ENCODE measurements around the gene TEX47. TPM values are rescaled to one million over a fixed set of nuclear protein-coding genes. Genes with fewer than 3 reads are reported as not detected.

The TEX47 gene
- total RNA-seq, 1 donor from 2014 or later: not detected

- Histone ChIP-seq H4K20me1 (ENCODE audit: insufficient read depth, low read length) (no peaks in the 10 kb centered on the region), H3K9ac (ENCODE audit: low read length) (no peak overlapping the region), H3K4me2 (ENCODE audit: low read length) (no peak overlapping the region), H3K9me3 (ENCODE audit: insufficient read depth, low read depth, low read length) (no peaks in the 10 kb centered on the region), H2AFZ (ENCODE audit: low read depth, low read length) (no peak overlapping the region), H3K4me1 (ENCODE audit: insufficient read depth, low read length) (no peaks in the 10 kb centered on the region), H3K27ac (ENCODE audit: low read depth, low read length) (no peak overlapping the region), H3K4me3 (ENCODE audit: insufficient read depth, low read depth, low read length) (no peak overlapping the region), H3K27me3 (ENCODE audit: insufficient read depth, low read length) (no peaks in the 10 kb centered on the region), H3K36me3 (ENCODE audit: insufficient read depth, low read length) (no peaks in the 10 kb centered on the region), H3K79me2 (ENCODE audit: insufficient read depth, low read length) (no peaks in the 10 kb centered on the region)
- no peak for DNase-seq (ENCODE audit: low read depth)
- no peak for FAIRE-seq
- no peak overlapping the region for H3K4me3 Mint-ChIP-seq (ENCODE audit: unreplicated experiment)
- H3K4me1 Mint-ChIP-seq (ENCODE audit: low read depth, unreplicated experiment): peaks cover 3% of the 10 kb centered on the region
- H3K27me3 Mint-ChIP-seq (ENCODE audit: low read depth, unreplicated experiment): no peaks in the 10 kb centered on the region
- H3K27ac Mint-ChIP-seq (ENCODE audit: unreplicated experiment): no peak overlapping the region
- TF ChIP-seq EZH2 (IDR thresholded peaks at IDR 0.05; ENCODE audit: insufficient read depth, low read length): no peak
- no peak for TF ChIP-seq CTCF (IDR thresholded peaks at IDR 0.05; ENCODE audit: insufficient read depth, low read depth, low read length)
- H3K36me3 Mint-ChIP-seq (ENCODE audit: low read depth, unreplicated experiment): no peaks in the 10 kb centered on the region
- H3K9me3 Mint-ChIP-seq (ENCODE audit: unreplicated experiment): no peaks in the 10 kb centered on the region
Observed at GRCh38 chr7:88806280-88807037, 10.9 kb upstream of the TEX47 start.

GRCh38 chr7:88801046-88801445 is 5.5 kb upstream of the TEX47 start:
- no peak for DNase-seq (ENCODE audit: low read depth)
- no peak for TF ChIP-seq EZH2 (IDR thresholded peaks at IDR 0.05; ENCODE audit: insufficient read depth, low read length)
- TF ChIP-seq CTCF (IDR thresholded peaks at IDR 0.05; ENCODE audit: insufficient read depth, low read depth, low read length): no peak
- Mint-ChIP-seq H3K9me3 (ENCODE audit: unreplicated experiment) (no peaks in the 10 kb centered on the region), H3K27ac (ENCODE audit: unreplicated experiment) (no peak overlapping the region), H3K4me3 (ENCODE audit: unreplicated experiment) (no peak overlapping the region), H3K36me3 (ENCODE audit: low read depth, unreplicated experiment) (no peaks in the 10 kb centered on the region), H3K27me3 (ENCODE audit: low read depth, unreplicated experiment) (no peaks in the 10 kb centered on the region), H3K4me1 (ENCODE audit: low read depth, unreplicated experiment) (no peaks in the 10 kb centered on the region)
- H3K27me3 ChIP-seq (ENCODE audit: insufficient read depth, low read length): no peaks in the 10 kb centered on the region
- no peaks in the 10 kb centered on the region for H3K4me1 ChIP-seq (ENCODE audit: insufficient read depth, low read length)
- no peaks in the 10 kb centered on the region for H3K36me3 ChIP-seq (ENCODE audit: insufficient read depth, low read length)
- H3K27ac ChIP-seq (ENCODE audit: low read depth, low read length): no peak overlapping the region
- no peak overlapping the region for H3K4me3 ChIP-seq (ENCODE audit: insufficient read depth, low read depth, low read length)
- no peaks in the 10 kb centered on the region for H3K9me3 ChIP-seq (ENCODE audit: insufficient read depth, low read depth, low read length)
- FAIRE-seq: no peak
- H3K9ac ChIP-seq (ENCODE audit: low read length): no peak overlapping the region
- H3K4me2 ChIP-seq (ENCODE audit: low read length): no peak overlapping the region
- H2AFZ ChIP-seq (ENCODE audit: low read depth, low read length): no peak overlapping the region
- no peaks in the 10 kb centered on the region for H4K20me1 ChIP-seq (ENCODE audit: insufficient read depth, low read length)
- no peaks in the 10 kb centered on the region for H3K79me2 ChIP-seq (ENCODE audit: insufficient read depth, low read length)

DNA sequence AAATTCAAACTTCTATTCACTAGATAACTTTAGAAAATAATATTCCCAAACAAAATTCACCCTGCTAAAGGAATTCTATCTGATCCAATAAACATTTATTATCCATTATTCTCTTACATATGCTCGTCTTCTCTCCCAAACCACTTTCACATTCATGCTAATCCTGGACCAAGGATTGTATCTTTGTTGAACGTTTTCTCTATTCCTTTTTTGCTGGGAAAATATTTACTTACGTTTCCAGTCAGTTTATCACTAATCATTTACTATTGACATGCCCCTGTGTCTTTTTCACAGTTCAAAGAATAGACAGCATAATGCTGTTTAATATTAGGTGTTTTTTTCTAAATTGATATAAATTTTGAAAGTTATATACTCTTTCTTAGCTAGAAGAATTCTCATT is 3.2 kb downstream of the TEX47 start:
- Mint-ChIP-seq H3K4me3 (ENCODE audit: unreplicated experiment) (no peak overlapping the region), H3K36me3 (ENCODE audit: low read depth, unreplicated experiment) (no peaks in the 10 kb centered on the region), H3K27me3 (ENCODE audit: low read depth, unreplicated experiment) (no peaks in the 10 kb centered on the region), H3K9me3 (ENCODE audit: unreplicated experiment) (no peaks in the 10 kb centered on the region), H3K27ac (ENCODE audit: unreplicated experiment) (no peak overlapping the region), H3K4me1 (ENCODE audit: low read depth, unreplicated experiment) (no peaks in the 10 kb centered on the region)
- Histone ChIP-seq H3K79me2 (ENCODE audit: insufficient read depth, low read length) (no peaks in the 10 kb centered on the region), H3K4me1 (ENCODE audit: insufficient read depth, low read length) (no peaks in the 10 kb centered on the region), H3K9ac (ENCODE audit: low read length) (no peak overlapping the region), H3K9me3 (ENCODE audit: insufficient read depth, low read depth, low read length) (no peaks in the 10 kb centered on the region), H3K4me2 (ENCODE audit: low read length) (no peak overlapping the region), H3K36me3 (ENCODE audit: insufficient read depth, low read length) (no peaks in the 10 kb centered on the region), H3K27ac (ENCODE audit: low read depth, low read length) (no peak overlapping the region), H3K27me3 (ENCODE audit: insufficient read depth, low read length) (no peaks in the 10 kb centered on the region), H2AFZ (ENCODE audit: low read depth, low read length) (no peak overlapping the region), H4K20me1 (ENCODE audit: insufficient read depth, low read length) (no peaks in the 10 kb centered on the region), H3K4me3 (ENCODE audit: insufficient read depth, low read depth, low read length) (no peak overlapping the region)
- TF ChIP-seq CTCF (IDR thresholded peaks at IDR 0.05; ENCODE audit: insufficient read depth, low read depth, low read length) (no peak), EZH2 (IDR thresholded peaks at IDR 0.05; ENCODE audit: insufficient read depth, low read length) (no peak)
- DNase-seq (ENCODE audit: low read depth) (no peak), FAIRE-seq (no peak)

Measured in astrocyte (in vitro differentiated cells and primary cell).